ENCODE results near the gene SLC37A2.
A peak's percentile ranks its signal among the peaks of the same experiment; 100 is the strongest.
"Not testable (repeated sequence)": the region's sequence is repeated elsewhere in the genome, so short reads cannot be mapped to it uniquely, and the experiment has no call there.

Gene SLC37A2

DNA sequence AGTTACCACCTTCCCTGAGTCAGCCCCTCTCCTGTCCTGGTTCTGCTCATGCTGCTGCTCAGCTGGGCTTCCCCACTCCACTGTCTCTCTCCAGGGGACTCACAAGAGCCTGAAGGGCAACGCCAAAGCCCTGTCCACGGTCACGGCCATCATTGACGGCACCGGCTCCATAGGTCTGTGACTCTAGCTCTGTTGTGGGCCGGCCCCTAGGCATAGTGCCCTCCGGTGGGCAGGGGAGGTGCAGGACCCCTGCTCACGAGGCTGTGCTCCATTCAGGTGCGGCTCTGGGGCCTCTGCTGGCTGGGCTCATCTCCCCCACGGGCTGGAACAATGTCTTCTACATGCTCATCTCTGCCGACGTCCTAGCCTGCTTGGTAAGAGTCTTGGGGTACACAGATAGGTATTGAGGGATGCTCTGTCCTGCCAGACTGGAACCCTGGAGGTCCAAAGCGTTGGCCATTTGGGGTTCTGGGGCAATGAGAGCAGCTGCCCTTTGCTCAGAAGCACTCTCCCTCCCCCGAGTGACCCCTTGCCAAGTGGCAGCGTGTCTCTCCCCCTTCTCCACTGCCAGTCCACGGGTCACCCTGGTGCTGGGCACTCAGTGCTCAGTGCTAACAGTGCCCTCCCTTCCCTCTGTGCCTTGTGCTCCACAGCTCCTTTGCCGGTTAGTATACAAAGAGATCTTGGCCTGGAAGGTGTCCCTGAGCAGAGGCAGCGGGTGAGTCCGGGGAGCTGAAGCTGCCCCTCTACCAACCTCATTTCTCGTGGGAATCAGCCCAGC, 22.4 kb downstream of the SLC37A2 start:
- no peak for DNase-seq

DNA sequence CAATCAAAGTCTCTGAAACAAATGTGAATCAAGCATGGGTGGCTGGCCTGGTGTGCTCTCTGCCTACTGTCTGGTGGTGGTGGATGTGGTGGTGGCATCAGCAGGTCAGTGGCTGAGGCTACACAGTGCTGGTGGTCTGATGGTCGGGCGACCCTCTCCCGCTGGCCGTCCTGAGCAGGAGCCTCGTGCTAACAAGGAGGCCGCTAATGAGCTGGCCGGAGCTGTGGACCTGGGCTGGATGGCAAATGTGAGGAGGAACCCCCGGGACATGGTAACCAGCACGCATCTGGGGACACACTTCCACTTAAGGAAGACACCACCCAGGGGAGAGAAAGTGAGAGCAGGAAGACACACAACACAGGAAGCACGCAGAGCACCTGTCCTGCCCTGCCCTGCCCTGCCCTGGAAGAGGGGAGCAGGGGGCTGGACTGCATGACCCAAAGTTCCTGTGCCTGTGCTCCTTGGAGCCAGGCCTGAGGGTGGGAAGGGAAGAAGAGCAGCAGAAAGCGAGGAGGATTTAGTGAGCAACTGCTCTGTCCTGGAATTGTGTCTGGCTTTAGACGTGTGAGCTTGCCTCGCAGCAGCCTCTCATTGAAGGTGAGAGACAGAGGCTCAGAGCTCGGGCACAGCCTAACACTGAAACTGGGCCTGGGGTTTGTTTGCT, 23.7 kb downstream of the SLC37A2 start:
- DNase-seq, result no peak

DNA sequence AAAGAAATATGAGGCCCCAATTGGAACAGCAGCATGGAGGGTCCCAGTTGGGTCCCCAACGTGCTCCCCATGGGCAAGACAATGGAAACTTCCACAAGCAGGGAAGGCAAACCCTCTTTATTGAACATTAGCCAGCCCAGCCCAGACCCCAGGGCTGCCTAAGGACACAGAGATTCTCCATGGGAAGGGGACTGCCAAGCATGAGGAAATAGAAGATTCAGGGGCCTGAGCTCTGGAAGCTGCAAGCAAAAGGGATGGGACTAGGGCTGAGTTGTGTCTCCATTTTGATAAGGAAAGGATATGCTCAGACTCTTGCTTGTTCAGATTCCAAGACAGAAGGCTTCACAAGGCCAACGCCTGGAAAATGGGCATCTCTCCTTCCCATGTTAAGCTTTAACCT, 25.0 kb downstream of the SLC37A2 start:
- DNase-seq, result no peak

DNA sequence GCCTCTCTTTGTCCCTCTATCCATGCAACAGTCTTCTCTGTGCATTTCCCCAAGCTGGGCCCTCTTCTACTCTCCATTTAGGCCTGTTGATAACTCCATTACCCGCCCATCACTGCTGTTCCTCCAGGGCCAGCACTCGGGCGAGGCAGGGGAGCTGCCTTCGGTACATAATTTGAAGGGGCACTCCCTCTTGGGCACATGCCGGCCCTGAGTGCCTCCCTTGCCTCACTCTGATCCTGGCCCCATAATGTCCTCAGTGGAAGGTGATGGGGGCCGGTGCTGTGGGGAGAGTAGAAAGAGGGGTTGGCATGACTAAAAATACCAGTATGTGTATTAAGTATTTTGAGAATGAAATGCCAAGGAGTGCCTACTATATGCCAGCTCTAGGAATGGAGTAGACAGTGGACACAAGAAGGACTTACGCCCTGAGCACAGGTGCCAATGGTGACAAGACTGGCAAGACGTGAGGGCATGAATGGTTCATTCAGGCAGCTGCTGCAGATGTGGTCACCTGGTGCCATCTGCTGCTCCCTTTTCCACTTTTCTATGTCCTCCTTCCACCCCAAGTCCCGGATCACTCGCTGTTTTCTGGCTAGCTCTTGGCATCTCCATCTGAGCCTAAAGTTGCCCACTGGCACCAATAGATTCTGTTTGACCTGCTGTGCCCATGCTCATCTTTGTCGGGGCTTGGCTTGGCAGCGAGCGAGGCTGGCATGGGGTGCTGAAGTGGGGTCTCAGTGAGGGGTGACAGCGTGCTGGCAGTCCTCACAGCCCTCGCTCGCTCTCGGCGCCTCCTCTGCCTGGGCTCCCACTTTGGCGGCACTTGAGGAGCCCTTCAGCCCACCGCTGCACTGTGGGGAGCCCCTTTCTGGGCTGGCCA, 25.7 kb downstream of the SLC37A2 start:
- no peak for DNase-seq

DNA sequence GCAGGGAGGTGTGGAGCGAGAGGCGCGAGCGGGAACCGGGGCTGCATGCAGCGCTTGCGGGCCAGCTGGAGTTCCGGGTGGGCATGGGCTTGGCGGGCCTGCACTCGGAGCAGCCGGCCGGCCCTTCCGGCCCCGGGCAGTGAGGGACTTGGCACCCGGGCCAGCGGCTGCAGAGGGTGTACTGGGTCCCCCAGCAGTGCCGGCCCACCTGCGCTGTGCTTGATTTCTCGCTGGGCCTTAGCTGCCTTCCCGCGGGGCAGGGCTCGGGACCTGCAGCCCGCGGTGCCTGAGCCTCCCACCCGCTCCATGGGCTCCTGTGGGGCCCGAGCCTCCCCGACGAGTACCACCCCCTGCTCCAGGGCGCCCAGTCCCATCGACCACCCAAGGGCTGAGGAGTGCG, 26.4 kb downstream of the SLC37A2 start:
- not testable (repeated sequence) for DNase-seq

DNA sequence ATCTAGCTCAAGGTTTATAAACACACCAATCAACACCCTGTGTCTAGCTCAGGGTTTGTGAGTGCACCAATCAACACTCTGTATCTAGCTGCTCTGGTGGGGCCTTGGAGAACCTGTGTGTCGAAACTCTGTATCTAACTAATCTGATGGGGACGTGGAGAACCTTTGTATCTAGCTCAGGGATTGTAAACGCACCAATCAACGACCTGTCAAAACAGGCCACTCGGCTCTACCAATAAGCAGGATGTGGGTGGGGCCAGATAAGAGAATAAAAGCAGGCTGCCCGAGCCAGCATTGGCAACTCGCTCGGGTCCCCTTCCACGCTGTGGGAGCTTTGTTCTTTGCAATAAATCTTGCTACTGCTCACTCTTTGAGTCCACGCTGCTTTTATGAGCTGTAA, 27.0 kb downstream of the SLC37A2 start:
- DNase-seq, result not testable (repeated sequence)

DNA sequence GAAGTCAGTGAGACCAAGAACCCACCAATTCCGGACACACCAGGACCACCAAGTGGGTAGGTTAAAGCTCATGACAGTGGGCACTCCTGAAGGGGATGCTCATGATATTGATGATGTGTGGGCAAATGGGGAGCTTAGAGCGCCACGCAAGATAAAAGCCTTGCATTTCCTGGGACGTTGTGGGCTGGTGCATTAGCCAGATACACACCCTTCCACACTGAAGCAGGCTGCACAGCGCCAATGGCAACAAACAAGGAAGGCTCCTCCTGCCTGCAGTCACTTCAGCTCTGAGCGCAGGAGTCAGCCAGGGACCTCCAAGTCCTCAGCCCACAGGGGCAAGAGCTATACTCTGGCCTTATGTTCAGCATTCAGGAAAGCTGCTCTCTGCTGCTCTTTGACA, 27.7 kb downstream of the SLC37A2 start:
- no peak for DNase-seq

DNA sequence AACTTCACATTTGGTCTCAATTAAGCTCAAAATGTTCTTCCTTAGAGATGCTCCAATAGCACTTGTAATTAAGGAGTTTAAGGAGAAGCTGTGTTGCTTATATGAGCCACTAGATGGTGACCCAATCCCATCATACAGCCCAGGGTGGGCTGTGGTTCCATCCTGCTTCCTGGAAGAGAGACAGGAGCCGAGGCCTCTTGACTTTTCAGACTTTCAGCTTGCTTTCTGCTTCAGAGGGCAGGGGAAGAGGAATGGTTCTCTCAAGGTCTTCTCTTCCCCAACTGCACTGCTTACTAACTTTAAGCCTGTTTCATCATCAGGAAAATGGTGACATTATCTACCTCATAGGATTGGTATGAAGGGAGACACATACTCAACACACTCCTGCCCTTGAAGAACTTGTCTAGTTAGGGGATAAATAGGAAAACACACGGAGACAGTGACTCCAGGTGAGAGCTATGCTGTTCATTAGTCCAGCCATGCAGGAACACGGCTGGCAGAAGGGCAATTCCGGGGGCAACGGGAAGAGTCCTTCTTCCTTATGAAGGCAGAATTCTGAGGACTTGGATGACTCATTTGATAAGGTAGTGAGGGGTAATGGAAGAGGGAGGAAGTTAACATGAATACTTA, 28.3 kb downstream of the SLC37A2 start:
- no peak for DNase-seq

DNA sequence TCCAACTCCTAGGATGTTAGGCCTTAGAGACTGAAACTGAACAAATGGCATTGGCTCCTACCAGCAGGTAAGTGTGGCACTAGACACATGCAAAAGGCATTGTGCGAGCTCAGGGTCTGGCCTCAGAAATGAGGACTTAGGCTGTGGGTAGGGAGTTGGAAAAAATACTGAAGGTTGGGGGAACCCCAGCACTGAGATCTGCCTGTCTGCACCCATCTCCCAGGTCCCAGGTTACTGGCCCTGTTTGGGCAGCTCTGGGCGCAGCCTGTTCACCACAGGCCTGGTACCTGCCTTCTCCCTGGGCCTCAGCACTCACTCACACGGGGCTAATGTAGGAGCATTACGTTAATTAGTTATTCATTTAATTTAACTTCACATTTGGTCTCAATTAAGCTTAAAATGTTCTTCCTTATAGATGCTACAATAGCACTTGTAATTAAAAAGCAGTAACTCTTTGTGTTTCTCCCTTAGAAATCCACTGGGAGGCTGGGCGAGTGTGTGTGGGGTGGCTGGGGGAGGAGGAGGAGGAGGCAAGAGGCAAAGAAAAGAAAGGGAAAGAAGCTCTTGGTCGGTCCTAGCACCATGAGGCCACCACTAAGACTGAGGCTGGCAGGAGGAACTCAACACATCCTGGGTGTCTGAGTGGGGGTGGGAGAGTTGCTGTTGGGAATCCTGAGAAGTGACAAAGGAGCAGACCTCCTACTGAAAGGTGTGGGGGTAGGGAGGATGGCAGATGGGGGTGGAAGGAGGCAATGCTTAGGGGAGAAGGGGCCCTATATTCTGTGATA, 29.0 kb downstream of the SLC37A2 start:
- no peak for DNase-seq

DNA sequence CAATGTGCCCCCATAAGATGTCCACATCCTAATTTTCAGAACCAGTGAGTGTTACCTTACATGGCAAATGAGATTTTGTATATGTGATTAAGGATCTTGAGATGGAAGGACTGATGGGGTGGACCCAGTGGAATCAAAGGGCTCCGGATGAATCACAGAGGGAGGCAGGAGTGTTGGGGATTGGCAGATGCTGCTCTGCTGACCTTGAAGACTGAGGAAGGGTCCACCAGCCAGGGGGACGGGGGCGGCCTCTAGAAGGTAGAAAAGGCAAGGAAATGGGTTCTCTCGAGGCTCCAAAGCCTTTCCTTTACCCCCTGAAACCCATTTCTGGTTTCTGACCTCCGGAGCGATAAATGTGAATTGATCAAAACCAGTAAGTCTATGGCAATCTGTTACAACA, 29.6 kb downstream of the SLC37A2 start:
- DNase-seq, result no peak

DNA sequence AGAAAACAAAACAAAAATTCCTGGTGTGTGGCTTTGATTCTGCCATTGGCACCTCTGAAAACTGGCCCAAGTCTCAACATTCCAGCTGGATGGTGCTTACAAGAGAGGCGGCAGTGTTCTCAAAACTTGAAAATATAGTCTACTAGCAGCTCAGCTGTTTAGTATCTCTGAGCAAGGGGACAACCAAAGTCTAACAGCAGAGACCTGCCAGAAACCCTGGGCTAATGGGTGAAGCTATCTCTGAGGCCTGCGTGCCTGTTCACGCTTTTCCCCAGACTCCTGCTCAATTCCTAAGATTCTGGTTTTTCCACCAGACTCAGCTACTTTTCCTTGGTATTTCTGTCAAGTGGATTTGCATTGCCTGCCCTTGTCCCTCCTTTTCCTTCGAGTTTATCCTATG, 30.4 kb downstream of the SLC37A2 start:
- no peak for DNase-seq

DNA sequence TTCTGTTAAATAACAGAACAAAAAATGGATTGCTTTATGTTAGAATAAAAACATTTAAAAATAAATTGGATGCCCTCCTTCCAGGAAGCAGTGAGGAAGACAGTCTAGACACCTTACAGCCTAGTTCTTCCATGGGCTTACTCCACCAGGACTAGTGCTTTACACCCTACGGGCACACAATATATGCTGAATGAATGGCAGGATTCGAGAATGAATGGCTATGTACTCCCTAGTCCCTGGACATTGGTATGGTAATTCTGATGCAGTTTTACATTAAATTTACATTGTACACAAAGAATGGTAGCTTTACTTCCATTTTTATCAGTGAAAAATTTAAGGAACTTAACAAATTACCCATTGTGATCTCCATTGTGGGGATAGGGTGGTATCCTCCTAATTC, 31.6 kb downstream of the SLC37A2 start:
- no peak for DNase-seq

DNA sequence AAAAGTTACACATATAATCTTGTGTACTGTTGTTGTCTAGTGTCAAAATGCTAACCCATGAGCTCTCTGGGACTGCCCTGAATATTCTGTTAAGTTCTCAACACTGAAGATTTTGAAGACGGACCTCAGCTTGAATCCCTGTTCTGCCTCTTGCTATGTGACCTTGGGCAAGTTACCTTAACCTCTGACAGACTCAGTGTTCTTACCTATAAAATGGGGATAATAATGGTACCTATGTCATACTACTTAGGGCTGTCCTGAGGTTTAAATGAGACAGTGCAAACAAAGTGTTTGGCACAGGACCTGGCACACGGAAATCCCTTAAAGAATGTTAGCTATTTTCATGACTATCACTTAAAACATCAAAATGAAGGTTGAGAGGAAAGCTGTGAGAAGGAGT, 37.0 kb downstream of the SLC37A2 start:
- no peak for DNase-seq

DNA sequence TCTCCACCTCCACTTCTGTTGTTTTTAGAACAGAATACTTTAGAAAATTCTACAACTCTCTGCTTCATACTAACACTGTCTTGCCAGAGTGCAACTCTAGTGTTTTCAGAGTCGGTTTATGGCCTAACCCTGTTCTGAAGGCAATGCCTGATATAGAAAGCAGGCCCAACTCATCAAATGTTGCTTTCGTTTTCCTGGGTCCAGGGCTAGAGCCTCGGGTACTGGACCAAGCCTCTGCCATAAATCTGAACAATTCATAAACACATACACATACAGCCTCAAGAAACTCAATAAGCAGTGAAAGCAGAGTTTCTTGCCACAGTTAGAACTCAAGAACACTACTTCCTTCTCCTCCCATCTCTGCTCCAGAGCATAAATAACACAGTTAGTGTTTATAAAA, 38.5 kb downstream of the SLC37A2 start:
- no peak for DNase-seq

DNA sequence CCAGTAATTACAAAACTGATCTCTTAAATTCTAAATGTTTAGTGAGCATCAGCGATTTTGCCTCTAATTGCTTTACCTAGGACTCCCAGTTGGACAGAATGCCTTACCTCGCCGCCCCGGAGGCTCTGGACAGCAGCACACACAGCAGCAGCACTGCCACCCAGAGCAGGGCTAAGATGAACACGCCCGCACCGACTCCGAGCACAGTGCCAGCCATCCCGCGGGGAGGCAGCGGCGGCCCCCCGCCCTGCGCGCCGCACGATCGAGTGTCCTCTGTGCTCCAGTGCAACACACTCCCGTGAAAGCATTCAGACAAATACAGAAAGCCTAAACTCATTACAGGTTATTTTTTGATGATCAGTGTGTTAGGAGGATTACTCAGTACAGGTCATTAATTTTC, 38.9 kb downstream of the SLC37A2 start:
- no peak for DNase-seq

DNA sequence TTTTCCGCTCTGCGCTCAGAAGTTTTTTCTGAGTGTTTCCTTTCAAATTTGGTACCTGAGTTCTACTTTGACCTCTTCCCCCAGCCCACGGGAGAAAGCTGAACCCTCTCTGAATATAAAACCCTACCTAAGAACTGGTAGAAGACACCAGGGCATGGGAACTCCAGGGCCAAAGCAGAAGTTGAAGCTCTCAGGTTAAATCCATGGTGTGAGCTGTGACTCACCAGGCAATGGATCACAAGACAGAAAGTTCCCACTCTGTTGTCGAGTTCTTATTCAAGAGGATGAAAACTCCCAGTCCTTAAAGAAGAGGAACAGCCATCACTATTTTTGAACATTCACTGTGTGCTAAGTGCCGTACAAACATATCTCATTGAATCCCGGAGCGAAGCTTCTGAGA, 39.4 kb downstream of the SLC37A2 start:
- no peak for DNase-seq

DNA sequence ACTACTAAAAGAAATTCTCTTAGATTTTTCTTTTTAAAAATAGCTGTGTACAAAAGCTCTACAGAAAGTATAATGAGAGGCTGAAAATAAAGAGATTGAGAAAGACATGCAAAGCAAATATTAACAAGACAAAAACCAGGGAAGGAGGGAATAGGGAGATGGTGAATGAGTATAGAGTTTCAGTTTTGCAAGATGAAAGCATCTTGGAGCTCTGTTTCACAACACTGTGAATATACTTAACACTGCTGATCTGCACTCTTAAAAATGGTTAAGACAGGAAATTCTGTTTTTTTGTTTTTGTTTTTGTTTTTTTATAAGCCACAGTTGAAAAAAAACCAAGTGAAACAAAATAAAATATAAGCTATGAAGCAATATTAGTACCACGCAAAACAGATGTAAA, 42.8 kb downstream of the SLC37A2 start:
- DNase-seq, result no peak

DNA sequence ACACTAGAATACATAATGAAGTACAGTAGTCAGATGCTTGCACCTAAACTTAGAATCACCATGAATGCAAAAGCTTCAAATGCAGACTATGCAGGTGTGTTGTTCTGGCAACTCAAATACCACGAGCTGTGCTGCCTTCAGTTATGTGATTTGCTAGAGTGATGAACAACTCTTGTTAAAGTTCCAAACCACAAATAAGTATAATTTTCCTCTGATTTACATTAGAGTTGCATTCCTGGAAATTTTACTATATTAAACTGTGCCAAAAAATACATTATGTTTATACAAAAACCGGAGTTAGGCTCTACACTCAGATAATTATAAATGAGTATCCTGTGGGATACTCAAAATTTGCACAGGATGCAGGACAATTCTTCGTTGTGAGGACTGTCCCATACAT, 45.4 kb downstream of the SLC37A2 start:
- no peak for DNase-seq

DNA sequence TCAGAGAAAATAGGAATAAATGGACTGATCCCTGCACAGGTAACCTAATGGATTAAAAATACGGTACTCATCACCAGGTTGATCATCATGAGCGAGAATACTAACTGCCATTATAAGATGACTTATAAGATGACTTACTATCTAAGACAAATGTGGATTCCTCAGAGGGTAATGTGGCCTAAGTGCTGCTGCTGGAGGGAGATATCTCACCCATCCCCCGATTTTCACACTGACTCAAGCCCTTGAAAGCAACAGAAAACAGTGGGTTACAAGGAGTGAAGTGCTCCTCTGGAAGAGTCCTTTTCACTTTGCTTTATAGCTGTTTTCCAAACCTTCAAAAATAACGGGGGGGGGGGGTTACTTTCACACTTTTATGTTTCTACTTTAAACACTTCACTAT, 47.4 kb downstream of the SLC37A2 start:
- no peak for DNase-seq

DNA sequence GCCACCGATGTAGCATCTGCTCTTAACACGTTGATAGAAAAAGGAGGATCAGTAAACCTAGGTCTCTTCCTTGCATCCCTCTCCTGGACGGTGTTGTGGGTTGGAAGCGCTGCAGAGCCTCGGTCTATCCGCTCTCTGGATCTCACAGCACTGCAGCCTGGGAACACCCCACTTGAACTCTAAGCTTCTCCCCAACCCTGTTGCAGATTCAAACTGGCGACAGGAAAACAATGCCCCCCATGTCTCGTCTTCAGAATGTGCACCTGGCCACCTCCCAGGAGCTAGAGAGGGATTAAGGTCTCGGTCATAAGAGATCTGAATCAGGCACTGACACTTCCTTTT, 47.9 kb downstream of the SLC37A2 start:
- no peak for DNase-seq

DNA sequence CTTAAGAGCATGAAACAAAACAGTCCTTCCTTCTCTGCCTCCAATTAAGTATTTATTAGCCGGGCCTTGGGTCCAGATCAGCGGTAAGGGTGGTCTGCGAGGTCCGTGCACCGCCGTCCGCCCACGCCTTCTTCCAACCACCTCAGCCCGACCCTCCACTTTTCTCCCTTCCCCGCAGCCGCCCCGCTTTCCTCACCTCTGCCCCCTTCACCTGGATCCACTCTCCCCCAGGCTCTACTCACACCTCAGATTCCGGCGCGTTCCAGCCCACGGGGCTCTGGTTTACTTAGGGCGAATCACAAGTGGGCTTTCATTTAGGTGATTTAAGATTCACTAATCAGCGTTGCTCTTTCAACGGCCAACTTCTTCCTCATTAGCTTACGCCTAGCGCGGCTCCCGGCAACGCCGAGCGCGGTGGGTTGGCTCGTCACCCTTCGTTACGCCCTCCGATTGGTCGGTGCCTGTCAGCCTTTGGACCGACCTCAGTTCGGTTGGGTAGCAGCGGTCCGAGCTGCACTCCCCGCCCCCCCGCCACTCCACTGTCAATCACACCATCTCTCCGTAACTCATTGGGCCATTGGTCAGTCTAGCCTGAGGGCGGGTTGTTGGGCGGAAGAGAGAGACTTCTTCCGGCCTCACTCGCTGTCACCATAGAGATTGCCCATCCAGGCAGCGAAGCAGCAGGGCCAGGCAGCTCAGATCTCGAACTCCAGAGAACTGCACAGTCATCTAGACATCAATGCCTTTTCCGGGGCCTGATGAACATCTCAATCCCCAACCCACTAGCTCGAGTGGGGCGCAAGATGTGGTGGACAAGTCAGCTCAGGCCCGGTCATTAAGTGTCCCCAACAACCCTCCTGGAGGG, 48.5 kb downstream of the SLC37A2 start, which contains the start of gene TMEM218:
Gene TMEM218, minus strand, starts transcription at position 284 of the 865 bp plus-strand sequence. CDS start 9,385 bp downstream, outside the sequence.
- DNase-seq, result peak; percentile 99

All from NCI-H774 (cell line).